ENCODE measurements around the gene AQR.
"Not testable (repeated sequence)": the region's sequence is repeated elsewhere in the genome, so short reads cannot be mapped to it uniquely, and the experiment has no call there.

The AQR gene

GRCh38 chr15:34951993-34952392 lies 17.5 kb downstream of the AQR start:
- DNase-seq: no peak

DNA sequence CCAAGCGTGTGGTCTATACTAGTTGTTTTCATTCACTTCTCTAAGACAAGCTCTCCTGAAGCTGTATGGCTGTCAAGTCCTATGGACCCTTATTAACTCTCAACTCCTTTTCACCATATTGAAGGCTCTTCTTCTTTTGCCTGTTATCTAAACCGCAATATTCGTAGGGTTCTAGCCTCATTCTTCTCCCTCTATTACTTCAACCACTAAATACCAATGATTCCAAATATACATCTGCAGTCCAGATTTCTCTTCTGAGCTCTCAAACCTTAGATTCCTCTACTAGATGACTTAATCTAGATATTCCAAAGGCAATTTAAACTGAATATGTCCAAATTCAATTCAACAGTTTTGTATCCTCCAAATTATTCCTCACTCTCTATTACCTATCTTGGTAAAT lies 24.6 kb downstream of the AQR start:
- no peak for DNase-seq

GRCh38 chr15:34943711-34944110 lies 25.8 kb downstream of the AQR start:
- no peak for DNase-seq

GRCh38 chr15:34943264-34943663 lies 26.3 kb downstream of the AQR start:
- not testable (repeated sequence) for DNase-seq

DNA sequence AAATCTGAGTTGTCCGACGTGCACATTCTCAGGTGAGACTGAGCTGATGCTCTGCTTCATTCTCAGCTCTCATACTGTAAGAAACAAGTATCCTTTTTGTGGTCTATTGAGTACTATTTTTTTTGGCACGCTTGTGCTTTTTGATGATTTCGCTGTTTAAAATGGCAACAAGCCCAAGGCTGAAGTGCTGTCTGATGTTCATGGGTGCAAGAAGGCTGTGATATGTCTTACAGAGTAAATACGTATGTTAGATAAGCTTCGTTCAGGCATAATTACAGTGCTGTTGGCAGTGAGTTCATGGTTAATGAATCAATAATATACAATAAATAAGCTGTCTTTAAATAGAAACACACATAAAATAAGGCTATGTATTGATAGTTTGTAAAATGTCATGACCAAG lies 27.2 kb downstream of the AQR start:
- no peak for DNase-seq

DNA sequence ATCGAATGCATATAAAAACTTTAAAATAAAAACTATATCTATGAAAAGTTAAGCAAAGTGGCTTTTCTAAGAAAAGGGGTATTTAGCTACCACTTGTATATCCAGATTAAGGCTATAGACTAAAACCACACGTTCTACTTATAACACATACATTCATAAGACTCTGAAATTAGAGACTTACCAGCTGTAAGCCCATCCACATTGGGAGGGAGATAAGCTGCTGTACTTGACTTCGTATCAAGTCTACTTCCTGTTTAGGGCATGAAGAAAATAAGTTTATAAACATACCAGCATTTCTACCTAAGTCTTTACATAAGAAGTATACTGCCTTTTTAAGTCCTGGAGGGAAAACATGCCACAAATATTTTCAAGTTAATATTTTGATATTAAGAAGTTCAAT lies 27.7 kb downstream of the AQR start:
- DNase-seq: no peak

GRCh38 chr15:34941185-34941698 lies 28.3 kb downstream of the AQR start:
- DNase-seq: no peak

DNA sequence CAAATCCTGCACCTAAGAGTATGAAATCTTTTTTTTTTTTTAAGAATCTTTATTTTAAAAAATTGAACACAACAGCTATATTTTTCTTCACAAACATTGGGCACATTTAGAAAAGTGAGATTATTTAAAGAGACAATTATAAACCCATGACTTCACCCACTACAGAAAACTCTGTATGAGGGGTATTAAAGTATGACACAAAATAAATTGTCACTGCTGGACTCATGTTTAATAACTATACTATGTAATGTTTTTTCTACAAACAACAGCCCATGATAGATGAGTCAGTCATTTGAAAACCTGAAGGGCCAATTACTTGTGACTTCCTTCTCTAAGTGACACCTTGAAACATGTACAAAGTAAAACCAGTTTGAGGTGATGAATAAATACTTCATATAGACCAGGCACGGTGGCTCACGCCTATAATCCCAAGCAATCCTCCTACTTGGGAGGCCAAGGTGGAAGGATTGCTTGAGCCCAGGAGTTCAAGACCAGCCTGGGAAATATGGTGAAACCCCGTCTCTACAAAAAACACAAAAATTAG lies 36.0 kb downstream of the AQR start:
- no peak for DNase-seq

DNA sequence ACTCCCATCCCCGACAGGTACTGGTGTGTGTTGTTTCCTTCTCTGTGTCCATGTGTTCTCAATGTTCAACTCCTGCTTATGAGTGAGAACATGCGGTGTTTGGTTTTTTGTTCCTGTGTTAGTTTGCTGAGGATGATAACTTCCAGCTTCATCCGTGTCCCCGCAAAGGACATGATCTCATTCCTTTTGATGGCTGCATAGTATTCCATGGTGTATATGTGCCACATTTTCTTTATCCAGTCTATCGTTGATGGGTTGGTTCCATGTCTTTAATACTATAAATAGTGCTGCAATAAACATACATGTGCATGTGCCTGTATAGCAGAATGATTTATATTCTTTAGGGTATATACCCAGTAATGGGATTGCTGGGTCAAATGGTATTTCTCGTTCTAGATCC lies 41.2 kb downstream of the AQR start:
- not testable (repeated sequence) for DNase-seq

DNA sequence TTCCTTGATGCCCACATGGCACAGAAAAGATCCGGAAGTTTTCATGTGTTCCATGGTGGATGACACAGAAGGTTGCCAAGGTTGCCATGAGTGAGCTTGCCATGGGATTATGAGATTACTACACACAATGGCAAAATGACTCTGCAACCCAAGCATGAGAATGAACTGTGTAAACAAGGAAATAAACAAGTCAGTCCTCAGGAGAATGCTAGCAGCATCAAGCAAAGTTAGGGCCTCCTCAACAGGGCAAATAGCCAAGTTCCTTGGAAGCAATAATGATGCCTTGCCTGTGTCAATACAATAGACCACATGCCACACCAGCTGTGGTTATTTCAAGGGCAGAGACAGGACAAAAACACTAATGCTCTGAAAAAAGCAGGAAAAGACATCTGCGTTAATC lies 41.8 kb downstream of the AQR start:
- no peak for DNase-seq

DNA sequence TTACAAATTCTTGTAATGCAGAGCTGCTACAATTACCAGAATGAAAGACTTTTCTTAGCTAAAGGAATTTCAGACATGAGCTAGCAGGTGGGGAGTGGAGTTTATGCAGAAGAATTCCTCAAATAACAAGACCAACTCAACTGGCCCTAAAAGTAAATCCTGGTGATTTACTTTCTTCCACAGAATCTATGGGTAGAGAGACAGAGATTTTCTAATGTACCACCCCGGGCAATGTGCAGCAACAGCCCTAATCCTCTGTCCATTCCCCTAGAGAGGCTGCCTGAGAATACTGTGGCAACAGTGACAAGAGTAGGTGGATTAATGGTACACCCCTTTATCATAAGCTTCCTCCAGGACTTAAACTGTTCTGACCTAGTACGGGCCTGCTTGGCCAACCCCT lies 55.2 kb downstream of the AQR start:
- DNase-seq: no peak

- DNase-seq: no peak
Measured at GRCh38 chr15:34905047-34905446, 64.5 kb downstream of the AQR start.

DNA sequence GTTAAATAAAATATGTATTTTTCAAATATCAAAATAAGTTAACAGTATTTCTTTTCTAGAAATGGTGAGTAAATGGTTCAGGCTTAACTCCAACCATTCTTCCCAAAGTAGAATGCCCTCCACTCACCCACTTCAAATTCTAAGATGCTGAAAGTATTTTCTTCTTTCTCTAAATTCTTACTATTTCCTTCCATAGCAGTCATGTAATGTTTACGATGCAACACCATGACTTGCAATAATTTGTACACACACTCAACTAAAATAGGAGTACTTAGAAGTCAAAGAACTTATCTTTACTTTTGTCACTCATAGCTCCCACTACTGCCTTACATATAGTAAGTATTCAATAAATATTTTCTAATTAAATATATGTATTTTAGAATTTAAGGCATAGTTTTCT lies 65.0 kb downstream of the AQR start:
- DNase-seq: no peak

GRCh38 chr15:34900748-34901147 lies 68.8 kb downstream of the AQR start:
- DNase-seq: no peak

DNA sequence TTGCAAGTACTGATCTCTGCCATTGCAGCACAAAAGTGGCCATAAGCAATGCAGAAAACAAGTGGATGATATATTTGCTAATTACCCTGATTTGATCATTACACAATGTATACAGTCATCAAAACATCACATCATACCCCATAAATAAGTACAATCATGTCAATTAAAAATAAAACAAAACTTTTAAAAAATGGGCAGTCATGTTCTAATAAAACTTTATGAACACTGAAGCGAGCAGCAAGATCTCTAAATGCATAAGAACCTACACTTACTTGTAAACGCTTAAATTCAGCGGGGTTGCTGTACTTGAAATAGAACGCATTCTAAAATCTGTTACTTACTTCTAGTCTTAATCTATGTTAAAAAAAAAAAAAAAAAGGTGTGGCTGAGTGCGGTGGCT lies 73.4 kb downstream of the AQR start:
- no peak for DNase-seq

- no peak for DNase-seq
Measured at GRCh38 chr15:34893967-34894366, 75.6 kb downstream of the AQR start.

DNA sequence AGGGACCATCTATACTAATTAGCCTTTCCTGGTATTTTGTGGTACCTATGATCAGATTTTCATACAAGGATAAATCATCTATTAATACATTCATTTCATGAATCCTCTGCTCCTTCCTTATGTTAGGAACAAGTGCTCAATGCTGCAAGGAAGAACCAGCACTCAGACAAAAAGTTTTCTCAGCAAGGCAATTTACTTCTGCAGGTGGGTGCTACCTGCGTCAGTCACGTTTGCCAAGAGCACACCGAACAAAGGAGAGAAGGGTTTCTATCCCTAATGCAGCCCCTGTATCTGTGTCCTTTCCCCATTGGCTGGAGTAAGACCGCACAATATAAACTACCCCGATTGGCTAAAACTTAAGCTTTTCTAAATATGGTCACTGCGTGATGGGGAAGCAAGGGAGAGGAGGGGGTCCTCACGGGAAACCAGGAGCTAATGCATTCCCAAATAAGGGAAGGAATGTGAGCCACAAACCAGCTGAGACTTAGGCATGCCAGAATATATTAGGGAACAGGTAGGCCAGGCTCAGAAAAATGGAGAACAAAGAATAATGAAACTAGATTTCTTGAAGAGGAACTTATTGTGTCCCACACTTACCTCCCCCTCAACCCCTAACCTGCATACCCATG lies 76.5 kb downstream of the AQR start:
- no peak for DNase-seq

DNA sequence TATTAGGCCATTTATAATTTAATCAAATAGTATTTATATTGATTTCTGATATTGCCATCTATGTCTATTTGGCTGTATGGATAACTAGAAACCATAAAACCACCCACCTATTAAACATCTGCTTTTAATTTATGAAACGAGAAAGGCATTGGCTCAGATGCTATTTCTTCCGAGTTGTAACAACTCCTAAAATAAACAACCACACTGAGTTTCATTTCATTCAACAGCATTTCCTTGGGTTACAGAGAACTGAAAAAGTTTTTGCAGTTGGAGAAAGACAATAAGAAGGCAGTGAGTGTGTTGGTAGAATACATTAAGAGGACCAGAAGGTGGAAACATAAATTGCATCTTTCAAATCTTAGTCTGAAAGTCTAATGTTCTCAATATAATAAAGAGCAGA lies 79.1 kb downstream of the AQR start:
- no peak for DNase-seq

GRCh38 chr15:34889476-34889875 lies 80.1 kb downstream of the AQR start:
- DNase-seq: no peak

GRCh38 chr15:34886134-34886533 lies 83.4 kb downstream of the AQR start:
- no peak for DNase-seq

- no peak for DNase-seq
Measured at GRCh38 chr15:34883633-34884032, 85.9 kb downstream of the AQR start.

- no peak for DNase-seq
Measured at GRCh38 chr15:34883042-34883441, 86.5 kb downstream of the AQR start.

- no peak for DNase-seq
Measured at GRCh38 chr15:34879107-34879506, 90.4 kb downstream of the AQR start.

- DNase-seq: no peak
Measured at GRCh38 chr15:34876640-34877039, 92.9 kb downstream of the AQR start.

DNA sequence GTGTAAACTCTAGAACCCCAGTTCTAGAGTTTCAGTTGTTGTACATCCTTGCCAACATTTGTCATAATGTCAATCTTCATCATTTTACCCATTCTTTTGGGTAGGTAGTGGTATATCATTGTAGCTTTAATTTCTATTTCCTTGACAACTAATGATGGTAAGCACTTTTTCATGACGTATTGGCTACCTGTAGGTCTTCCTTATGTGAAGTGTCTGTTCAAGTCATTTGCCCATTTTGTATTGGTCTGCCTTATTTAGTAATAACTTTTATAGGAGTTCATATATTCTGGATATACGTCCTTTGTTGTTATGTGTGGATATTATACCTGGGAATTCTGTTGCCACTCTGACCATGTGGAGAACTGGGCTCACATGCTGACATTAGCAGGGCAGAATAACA lies 100.4 kb downstream of the AQR start:
- no peak for DNase-seq
